LNCAP (cell line): ENCODE results near the gene RARB.

Experiments used
- TF ChIP-seq, protein P1 (sequence below): fragments of 450-650 bp; IDR thresholded peaks from 2 replicates; pipeline ENCODE4 v1.5.1; 2017; ENCODE audit warnings: mild to moderate bottlenecking

Gene RARB

DNA sequence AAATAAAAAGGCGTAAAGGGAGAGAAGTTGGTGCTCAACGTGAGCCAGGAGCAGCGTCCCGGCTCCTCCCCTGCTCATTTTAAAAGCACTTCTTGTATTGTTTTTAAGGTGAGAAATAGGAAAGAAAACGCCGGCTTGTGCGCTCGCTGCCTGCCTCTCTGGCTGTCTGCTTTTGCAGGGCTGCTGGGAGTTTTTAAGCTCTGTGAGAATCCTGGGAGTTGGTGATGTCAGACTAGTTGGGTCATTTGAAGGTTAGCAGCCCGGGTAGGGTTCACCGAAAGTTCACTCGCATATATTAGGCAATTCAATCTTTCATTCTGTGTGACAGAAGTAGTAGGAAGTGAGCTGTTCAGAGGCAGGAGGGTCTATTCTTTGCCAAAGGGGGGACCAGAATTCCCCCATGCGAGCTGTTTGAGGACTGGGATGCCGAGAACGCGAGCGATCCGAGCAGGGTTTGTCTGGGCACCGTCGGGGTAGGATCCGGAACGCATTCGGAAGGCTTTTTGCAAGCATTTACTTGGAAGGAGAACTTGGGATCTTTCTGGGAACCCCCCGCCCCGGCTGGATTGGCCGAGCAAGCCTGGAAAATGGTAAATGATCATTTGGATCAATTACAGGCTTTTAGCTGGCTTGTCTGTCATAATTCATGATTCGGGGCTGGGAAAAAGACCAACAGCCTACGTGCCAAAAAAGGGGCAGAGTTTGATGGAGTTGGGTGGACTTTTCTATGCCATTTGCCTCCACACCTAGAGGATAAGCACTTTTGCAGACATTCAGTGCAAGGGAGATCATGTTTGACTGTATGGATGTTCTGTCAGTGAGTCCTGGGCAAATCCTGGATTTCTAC is at the start of gene RARB:
Gene RARB (plus strand): TSS at position 322 of the 847 bp plus-strand sequence. CDS start 469 bp downstream, at position 791.
- TF ChIP-seq, protein P1, sequence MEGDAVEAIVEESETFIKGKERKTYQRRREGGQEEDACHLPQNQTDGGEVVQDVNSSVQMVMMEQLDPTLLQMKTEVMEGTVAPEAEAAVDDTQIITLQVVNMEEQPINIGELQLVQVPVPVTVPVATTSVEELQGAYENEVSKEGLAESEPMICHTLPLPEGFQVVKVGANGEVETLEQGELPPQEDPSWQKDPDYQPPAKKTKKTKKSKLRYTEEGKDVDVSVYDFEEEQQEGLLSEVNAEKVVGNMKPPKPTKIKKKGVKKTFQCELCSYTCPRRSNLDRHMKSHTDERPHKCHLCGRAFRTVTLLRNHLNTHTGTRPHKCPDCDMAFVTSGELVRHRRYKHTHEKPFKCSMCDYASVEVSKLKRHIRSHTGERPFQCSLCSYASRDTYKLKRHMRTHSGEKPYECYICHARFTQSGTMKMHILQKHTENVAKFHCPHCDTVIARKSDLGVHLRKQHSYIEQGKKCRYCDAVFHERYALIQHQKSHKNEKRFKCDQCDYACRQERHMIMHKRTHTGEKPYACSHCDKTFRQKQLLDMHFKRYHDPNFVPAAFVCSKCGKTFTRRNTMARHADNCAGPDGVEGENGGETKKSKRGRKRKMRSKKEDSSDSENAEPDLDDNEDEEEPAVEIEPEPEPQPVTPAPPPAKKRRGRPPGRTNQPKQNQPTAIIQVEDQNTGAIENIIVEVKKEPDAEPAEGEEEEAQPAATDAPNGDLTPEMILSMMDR = no peak

DNA sequence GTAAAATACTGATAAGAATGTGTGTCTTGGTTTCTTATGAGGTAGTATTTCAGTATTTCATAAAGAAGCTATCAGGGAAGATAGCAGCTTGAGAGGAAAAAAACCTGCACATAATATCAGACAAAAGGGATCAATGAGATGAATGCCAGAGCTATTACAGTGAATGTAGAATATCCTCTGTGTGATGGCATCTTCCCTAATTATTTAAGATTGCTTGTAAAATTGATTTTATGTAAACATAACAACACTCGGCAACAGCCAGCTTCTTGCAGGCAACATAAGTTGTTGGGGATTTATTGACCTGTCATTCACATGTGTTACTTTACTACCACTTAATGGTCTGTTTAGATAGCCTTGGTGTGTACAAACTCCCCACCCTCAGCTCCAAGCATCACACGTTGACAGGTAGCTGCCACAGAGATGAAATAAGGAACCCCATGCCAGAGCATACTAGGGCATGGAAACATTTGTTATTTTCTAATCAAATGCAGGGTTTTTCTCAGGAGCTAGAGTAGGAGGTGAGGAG is 49.2 kb upstream of the RARB start:
- TF ChIP-seq, protein P1 = no peak

DNA sequence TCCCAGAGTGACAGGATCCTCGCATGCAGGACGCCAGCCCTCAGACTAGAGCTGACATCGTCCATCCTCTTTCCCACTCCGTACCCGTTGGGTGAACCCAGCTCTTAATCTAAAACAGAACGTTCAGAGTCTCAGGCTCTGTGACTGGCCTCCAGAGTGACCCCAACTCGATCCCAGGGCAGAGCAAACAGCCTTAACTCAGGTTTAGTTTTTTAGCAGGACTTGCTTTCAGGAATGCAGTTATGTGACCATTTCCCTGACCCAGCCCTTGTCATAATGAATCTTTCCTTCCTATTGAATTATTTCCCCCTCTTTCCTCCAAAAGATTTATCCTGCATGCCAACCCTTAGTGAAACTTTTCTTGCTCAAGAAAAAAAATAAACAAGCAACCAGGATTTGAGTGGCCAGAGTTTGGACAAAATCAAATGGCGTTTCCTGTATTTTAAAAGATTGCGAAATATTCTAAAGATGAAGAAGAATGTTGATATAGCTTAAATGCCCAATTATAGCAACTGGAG is 47.8 kb upstream of the RARB start:
- TF ChIP-seq, protein P1 = no peak

DNA sequence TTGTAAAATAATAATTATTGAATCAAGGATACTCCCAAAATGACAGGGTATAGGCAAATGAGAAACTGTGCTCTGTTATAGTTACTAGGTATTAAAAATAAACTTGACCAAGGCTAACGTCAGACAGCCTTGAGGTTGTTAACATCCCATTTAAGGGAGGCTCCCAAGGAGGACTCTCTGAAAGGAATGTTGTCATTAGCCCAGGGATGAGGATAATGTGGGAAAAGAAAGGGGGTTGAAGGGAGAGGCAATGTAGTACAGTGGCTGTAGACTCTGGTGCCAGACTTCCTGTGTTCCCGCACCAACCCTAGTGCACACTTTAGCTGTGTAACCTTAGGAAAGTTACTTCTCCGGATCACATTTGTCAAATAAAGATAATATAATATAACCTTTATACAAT is 47.0 kb upstream of the RARB start:
- TF ChIP-seq, protein P1 = no peak

DNA sequence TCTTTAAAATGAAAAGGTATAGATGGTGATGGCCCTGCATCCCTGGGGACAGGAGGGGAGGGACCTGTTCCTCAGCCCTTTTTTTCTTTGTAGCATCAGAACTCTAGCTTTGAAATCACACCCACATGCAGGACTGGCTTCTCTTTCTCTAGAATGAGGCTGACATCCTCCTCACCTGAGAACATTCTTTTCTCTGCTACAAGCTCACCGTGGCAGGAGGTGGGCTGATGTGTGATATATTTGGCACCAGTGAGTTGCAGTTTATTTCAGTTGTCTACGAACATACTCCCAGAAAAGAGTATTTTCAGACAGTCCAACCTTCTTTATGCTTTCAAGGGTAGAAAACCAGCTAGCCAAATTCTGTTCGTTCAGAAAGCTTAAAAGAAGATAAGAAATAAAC is 43.6 kb upstream of the RARB start:
- TF ChIP-seq, protein P1 = no peak

DNA sequence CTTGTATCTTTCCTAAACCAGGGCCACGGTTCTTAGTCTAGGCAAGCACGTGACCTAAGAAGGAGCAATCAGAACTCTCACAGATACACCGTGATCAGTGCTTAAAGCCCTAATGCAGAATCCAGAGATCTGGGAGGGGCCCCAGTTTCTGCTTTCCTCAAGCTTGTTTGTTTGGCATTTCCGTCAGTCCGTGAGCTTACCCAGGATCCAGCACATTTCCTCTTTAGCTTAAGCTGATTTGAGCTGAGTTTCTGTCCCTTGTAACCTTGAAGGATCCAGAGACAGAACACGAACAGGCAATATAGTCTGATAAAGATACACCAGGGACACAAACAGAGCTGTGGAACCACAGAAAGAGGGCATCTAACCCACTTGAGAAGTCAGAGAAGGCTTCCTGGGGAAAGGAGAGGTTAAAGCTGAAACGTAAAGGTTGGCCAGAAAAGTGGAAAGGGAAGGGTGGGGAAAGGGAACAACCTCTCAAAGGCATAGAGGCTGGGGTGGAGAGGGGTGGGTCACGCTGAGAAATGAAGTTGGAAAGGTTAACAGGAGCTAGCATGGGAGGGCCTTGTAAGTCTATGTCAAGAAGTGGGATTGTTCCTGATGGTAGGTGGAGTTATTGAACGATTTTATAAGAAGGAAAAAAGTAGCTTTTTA is 42.1 kb upstream of the RARB start:
- TF ChIP-seq, protein P1 = no peak

DNA sequence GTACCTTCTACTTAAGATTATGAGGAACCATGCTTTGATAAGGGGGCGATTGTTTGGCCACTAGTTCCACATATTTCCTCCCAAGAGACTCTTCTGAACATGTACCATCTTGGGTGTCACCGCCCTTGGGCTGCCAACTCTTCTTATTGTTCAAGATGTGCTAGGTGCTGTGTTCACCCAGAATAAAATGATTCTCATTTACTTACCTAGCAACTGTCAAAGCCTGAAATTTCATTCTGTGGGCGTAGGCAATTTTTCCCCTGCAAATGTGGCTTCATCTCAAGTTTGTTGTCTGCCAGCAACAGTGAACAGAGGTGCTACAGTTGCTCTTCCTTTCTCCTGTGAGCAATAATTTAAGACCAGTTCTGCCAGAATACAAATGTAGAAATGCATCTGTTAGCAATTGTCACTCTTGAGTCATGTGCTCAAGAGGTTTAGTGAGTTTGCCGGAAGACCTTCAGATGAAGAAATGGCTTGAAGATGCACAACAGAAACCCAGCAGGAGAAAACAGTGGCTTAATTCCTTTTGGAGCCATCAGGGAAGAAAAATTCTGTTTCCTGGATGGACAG is 41.3 kb upstream of the RARB start:
- TF ChIP-seq, protein P1 = no peak
